Sigmoid colon (tissue), 4 donors: ENCODE data around the gene TAC4.

ENCODE experiments used
- CTCF ChIP-seq, 4 experiments: fragments of 450-650 bp in 3 of 4; fragments of 200-600 bp in 1 of 4; IDR thresholded peaks; one replicate each; pipeline ENCODE4 v1.5.1; 2016 to 2019; ENCODE audit warnings: antibody characterized with exemption in 4 of 4, mild to moderate bottlenecking in 3 of 4, moderate library complexity in 2 of 4
- EP300 ChIP-seq, 4 donors: sonication (generic); formaldehyde crosslinking; IDR thresholded peaks; one replicate each; pipeline ENCODE4 v1.6.1; 2017; ENCODE audit warnings: antibody characterized with exemption in 4 of 4
- POLR2A ChIP-seq, 2 donors: fragments of 450-650 bp; IDR thresholded peaks; one replicate each; pipeline ENCODE4 v1.6.1; 2016; ENCODE audit warnings: antibody characterized with exemption in 2 of 2, mild to moderate bottlenecking in 2 of 2, moderate library complexity in 2 of 2
- POLR2AphosphoS5 ChIP-seq, 4 donors: sonication (generic); formaldehyde crosslinking; IDR thresholded peaks; one replicate each; pipeline ENCODE4 v1.6.1; 2017; ENCODE audit warnings: antibody characterized with exemption in 4 of 4

GRCh38 chr17:49889500-49889899 lies 41.6 kb upstream of the TAC4 start:
- no peak for TF ChIP-seq POLR2A (IDR thresholded peaks at IDR 0.05)
- TF ChIP-seq CTCF (IDR thresholded peaks at IDR 0.05): no peak
- no peak for TF ChIP-seq POLR2AphosphoS5 (IDR thresholded peaks at IDR 0.05)
- no peak for TF ChIP-seq EP300 (IDR thresholded peaks at IDR 0.05)
